OCI-LY1 (cell line): Measurements from ENCODE around the gene TRIM13.

Source experiments
- H2AFZ ChIP-seq: fragments of 200-600 bp; sonication (generic), shearing (Covaris generic); 2 replicates; pipeline ENCODE4 v1.6.0; 2014; ENCODE audit warnings: antibody characterized with exemption, mild to moderate bottlenecking, low read length
- H3F3A ChIP-seq: fragments of 200-600 bp; sonication (generic), shearing (Covaris generic); 2 replicates; pipeline ENCODE4 v1.6.0; 2014; ENCODE audit warnings: mild to moderate bottlenecking, antibody characterized with exemption, low read length, moderate library complexity; ENCODE audit not compliant: insufficient read depth
- H3K27ac ChIP-seq: fragments of 200-600 bp; sonication (generic); 2 replicates; pipeline ENCODE4 v1.5.1; 2014; ENCODE audit warnings: low read length, mixed run types, mild to moderate bottlenecking, low read depth; ENCODE audit not compliant: poor library complexity, severe bottlenecking
- H3K27me3 ChIP-seq: fragments of 200-600 bp; sonication (generic); 2 replicates; pipeline ENCODE4 v1.6.0; 2014; ENCODE audit warnings: antibody characterized with exemption, mild to moderate bottlenecking, low read length, moderate library complexity; ENCODE audit not compliant: insufficient read depth
- H3K36me3 ChIP-seq: fragments of 200-600 bp; sonication (generic); 2 replicates; pipeline ENCODE4 v1.6.1; 2014; ENCODE audit warnings: mild to moderate bottlenecking, antibody characterized with exemption, low read length, moderate library complexity, mixed read lengths; ENCODE audit not compliant: insufficient read depth
- H3K4me1 ChIP-seq: fragments of 200-600 bp; sonication (generic); 2 replicates; pipeline ENCODE4 v1.5.1; 2014; ENCODE audit warnings: mild to moderate bottlenecking, low read length, moderate library complexity; ENCODE audit not compliant: insufficient read depth, severe bottlenecking
- H3K4me2 ChIP-seq: fragments of 200-600 bp; sonication (generic), shearing (Covaris generic); 2 replicates; pipeline ENCODE4 v1.6.1; 2014; ENCODE audit warnings: low read length
- H3K4me3 ChIP-seq: fragments of 200-600 bp; sonication (generic); 2 replicates; pipeline ENCODE4 v1.5.1; 2014; ENCODE audit warnings: low read length, low read depth, mild to moderate bottlenecking, mixed read lengths; ENCODE audit not compliant: poor library complexity, severe bottlenecking
- H3K79me2 ChIP-seq: fragments of 200-600 bp; shearing (Covaris generic); 2 replicates; pipeline ENCODE4 v1.6.1; 2016; ENCODE audit warnings: mixed run types, low read length, mixed read lengths; ENCODE audit not compliant: insufficient read depth
- H3K9ac ChIP-seq: fragments of 200-600 bp; sonication (generic), shearing (Covaris generic); 2 replicates; pipeline ENCODE4 v1.6.1; 2014; ENCODE audit warnings: mild to moderate bottlenecking, low read length, mixed read lengths
- H3K9me2 ChIP-seq: fragments of 200-600 bp; sonication (generic), shearing (Covaris generic); 2 replicates; pipeline ENCODE4 v1.6.1; 2014; ENCODE audit warnings: low read depth, mild to moderate bottlenecking, low read length, mixed read lengths
- H3K9me3 ChIP-seq: fragments of 200-600 bp; shearing (Covaris generic); 2 replicates; pipeline ENCODE4 v1.6.1; 2014; ENCODE audit warnings: low read length, mixed read lengths
- H4K20me1 ChIP-seq: fragments of 200-600 bp; sonication (generic), shearing (Covaris generic); 2 replicates; pipeline ENCODE4 v1.6.0; 2016; ENCODE audit warnings: mild to moderate bottlenecking, low read length; ENCODE audit not compliant: insufficient read depth
- EZH2 ChIP-seq: fragments of 200-600 bp; sonication (generic), shearing (Covaris generic); IDR thresholded peaks from 2 replicates; pipeline ENCODE4 v1.8.0; 2017; ENCODE audit warnings: borderline replicate concordance, mixed run types, mild to moderate bottlenecking, antibody characterized with exemption, low read length, moderate library complexity, mixed read lengths
- TF ChIP-seq, protein P1 (sequence below): fragments of 200-600 bp; sonication (generic), shearing (Covaris generic); IDR thresholded peaks from 2 replicates; pipeline ENCODE4 v1.5.1; 2017; ENCODE audit warnings: mild to moderate bottlenecking, antibody characterized with exemption, low read length, moderate library complexity, mixed read lengths

TRIM13 gene

DNA sequence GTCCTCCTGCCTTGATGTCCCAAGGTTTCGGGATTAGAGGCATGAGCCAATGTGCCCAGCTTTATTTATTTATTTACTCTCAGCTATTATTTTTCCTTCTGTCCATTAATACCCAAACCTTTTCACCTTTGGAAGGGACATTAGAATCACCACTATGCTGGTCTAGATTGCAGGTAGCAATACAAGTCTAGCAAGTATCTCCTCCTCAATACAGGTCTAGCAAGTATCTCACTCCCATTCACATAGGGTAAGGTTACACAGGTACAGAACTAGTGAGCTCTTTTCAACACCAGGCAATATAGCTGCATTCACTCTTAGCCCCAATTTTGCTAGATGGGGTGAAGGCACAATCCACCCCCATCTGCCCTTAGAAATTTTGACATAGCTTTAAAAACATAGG is 43.3 kb upstream of the TRIM13 start:
- H2AFZ ChIP-seq = no peak overlapping the region
- no peak overlapping the region for H3K9ac ChIP-seq
- H3K79me2 ChIP-seq = no peaks in the 10 kb centered on the region
- H3K27ac ChIP-seq = no peak overlapping the region
- H3K36me3 ChIP-seq = no peaks in the 10 kb centered on the region
- H3K4me3 ChIP-seq = no peak overlapping the region
- H3K4me2 ChIP-seq = no peak overlapping the region
- no peaks in the 10 kb centered on the region for H3K4me1 ChIP-seq
- no peaks in the 10 kb centered on the region for H3F3A ChIP-seq
- no peaks in the 10 kb centered on the region for H3K9me3 ChIP-seq
- TF ChIP-seq, protein P1, sequence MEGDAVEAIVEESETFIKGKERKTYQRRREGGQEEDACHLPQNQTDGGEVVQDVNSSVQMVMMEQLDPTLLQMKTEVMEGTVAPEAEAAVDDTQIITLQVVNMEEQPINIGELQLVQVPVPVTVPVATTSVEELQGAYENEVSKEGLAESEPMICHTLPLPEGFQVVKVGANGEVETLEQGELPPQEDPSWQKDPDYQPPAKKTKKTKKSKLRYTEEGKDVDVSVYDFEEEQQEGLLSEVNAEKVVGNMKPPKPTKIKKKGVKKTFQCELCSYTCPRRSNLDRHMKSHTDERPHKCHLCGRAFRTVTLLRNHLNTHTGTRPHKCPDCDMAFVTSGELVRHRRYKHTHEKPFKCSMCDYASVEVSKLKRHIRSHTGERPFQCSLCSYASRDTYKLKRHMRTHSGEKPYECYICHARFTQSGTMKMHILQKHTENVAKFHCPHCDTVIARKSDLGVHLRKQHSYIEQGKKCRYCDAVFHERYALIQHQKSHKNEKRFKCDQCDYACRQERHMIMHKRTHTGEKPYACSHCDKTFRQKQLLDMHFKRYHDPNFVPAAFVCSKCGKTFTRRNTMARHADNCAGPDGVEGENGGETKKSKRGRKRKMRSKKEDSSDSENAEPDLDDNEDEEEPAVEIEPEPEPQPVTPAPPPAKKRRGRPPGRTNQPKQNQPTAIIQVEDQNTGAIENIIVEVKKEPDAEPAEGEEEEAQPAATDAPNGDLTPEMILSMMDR = no peak
- no peak for TF ChIP-seq EZH2
- H3K27me3 ChIP-seq = no peaks in the 10 kb centered on the region
- no peaks in the 10 kb centered on the region for H3K9me2 ChIP-seq
- H4K20me1 ChIP-seq = no peaks in the 10 kb centered on the region

DNA sequence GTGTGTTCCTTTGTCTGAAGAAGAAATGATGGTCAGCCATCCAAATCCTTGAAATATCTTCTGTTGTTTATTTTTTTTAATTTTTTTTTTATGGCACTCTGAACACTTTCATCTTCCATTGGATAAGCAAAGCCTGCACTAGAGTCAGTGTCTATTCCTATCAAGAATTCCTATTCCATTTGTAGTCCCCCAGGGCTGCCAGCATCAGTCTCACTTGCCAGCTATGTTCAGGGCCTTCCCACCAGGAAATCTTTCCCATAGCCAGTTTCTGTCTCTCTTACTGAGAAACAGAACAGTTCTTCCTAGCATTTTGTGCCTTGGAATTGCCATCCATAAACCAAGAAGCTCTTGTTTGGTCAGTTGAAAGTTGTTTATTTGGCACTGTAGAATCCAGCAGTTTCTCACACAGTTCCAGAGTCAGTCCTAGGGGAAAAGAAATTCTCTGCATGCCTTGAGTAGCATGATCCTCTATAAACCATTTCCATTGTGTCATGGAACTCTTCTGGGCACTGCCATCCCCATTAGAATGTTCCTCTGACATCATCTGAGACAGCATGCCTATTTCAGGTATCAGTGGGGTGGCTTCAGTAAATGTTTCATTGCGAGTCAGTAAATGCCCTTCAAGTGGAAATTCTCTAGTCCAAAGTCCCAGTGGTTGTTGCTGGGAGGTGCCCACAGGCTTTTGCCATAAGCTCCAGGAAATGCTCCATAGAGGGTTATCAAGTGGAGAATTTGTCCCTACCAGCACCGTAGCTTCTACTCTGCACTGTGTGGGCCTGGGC is 42.0 kb upstream of the TRIM13 start:
- Histone ChIP-seq H3K9me2 (no peaks in the 10 kb centered on the region), H3K9ac (no peak overlapping the region), H3K4me2 (no peak overlapping the region), H3K79me2 (no peaks in the 10 kb centered on the region), H4K20me1 (no peaks in the 10 kb centered on the region), H3K27ac (no peak overlapping the region), H3K9me3 (no peaks in the 10 kb centered on the region), H3K4me1 (no peaks in the 10 kb centered on the region), H3F3A (no peaks in the 10 kb centered on the region), H2AFZ (no peak overlapping the region), H3K36me3 (peaks cover 7% of the 10 kb centered on the region), H3K4me3 (no peak overlapping the region), H3K27me3 (no peaks in the 10 kb centered on the region)
- TF ChIP-seq, protein P1 = no peak
- TF ChIP-seq EZH2 = no peak

DNA sequence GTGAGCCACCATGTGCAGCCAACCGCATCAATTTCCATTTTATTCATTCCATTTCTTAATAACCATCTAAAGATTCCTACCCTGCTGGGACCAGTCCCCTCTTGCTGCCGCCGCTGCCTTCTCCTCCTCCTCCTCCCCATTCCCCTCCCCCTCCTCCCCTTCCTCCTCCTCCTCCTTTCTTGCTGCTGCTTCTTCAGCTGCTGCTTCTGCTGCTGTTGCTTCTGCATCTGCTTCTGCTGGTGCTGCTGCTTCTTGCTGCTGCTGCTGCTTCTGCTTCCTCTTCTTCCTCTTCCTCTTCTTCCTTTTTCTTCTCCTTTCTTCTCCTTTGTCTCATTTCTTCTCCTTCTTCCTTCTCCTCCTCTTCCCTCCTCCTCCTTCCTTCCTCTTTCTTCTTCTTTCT is 40.7 kb upstream of the TRIM13 start:
- Histone ChIP-seq H3K9ac (no peak overlapping the region), H3K27ac (no peak overlapping the region)
- TF ChIP-seq, protein P1 = no peak

More for the DNA sequence above, 40.7 kb upstream of the TRIM13 start:
- Histone ChIP-seq H3K4me3 (no peak overlapping the region), H2AFZ (no peak overlapping the region), H3K9me3 (no peaks in the 10 kb centered on the region), H3K27me3 (no peaks in the 10 kb centered on the region), H3F3A (no peaks in the 10 kb centered on the region), H3K4me2 (no peak overlapping the region), H3K4me1 (no peaks in the 10 kb centered on the region), H3K79me2 (no peaks in the 10 kb centered on the region), H4K20me1 (no peaks in the 10 kb centered on the region), H3K9me2 (no peaks in the 10 kb centered on the region), H3K36me3 (peaks cover 7% of the 10 kb centered on the region)
